H1 (cell line): ENCODE results near the gene RHBDD1. TPM values are rescaled to one million over a fixed set of nuclear protein-coding genes. Genes with fewer than 3 reads are reported as not detected.

Source experiments
- CTCF ChIA-PET: fragments of 300-600 bp; sonication (Branson Sonifier 250); formaldehyde crosslinking; loops from one replicate; lab custom pipeline; 2021; ENCODE audit not compliant: partially characterized antibody; lab: Charles Lee
- POLR2A ChIA-PET: fragments of 300-600 bp; sonication (Branson Sonifier 250); formaldehyde crosslinking; loops from one replicate; lab custom pipeline; 2021; ENCODE audit warnings: inconsistent platforms; ENCODE audit not compliant: partially characterized antibody; lab: Charles Lee
- DNase-seq, 2 experiments: peaks; one replicate each; pipeline versions ENCODE4 v3.0.0 to v3.0.0-alpha.2; 2010 to 2022; ENCODE audit warnings: low spot score in 2 of 2, low read depth in 1 of 2, mixed read lengths in 1 of 2
- FAIRE-seq: peaks from 2 replicates; lab custom pipeline; 2011; peaks lifted over from hg19 to GRCh38; lab: Jason Lieb, UNC
- H2AFZ ChIP-seq: 2 replicates; pipeline ENCODE4 v1.8.1; 2012; ENCODE audit warnings: low read length, inconsistent platforms
- H2AK5ac ChIP-seq: 2 replicates; pipeline ENCODE4 v1.6.1; 2013; ENCODE audit warnings: low read depth, low read length
- H2BK120ac ChIP-seq: replicated peaks from 2 replicates; pipeline ENCODE3; 2013; ENCODE audit warnings: low read depth, low read length, inconsistent platforms
- H2BK12ac ChIP-seq: 2 replicates; pipeline ENCODE4 v1.6.1; 2013; ENCODE audit warnings: low read depth, low read length
- H2BK15ac ChIP-seq: 2 replicates; pipeline ENCODE4 v1.6.1; 2013; ENCODE audit warnings: low read length
- H2BK20ac ChIP-seq: 2 replicates; pipeline ENCODE4 v1.6.1; 2013; ENCODE audit warnings: low read length
- H2BK5ac ChIP-seq: 2 replicates; pipeline ENCODE4 v1.6.1; 2013; ENCODE audit warnings: low read depth, low read length
- H3K14ac ChIP-seq: 2 replicates; pipeline ENCODE4 v1.6.1; 2013; ENCODE audit warnings: inconsistent platforms; ENCODE audit not compliant: insufficient read length
- H3K18ac ChIP-seq: 2 replicates; pipeline ENCODE4 v1.6.1; 2013; ENCODE audit warnings: low read length; ENCODE audit errors: extremely low read depth
- H3K23ac ChIP-seq: 2 replicates; pipeline ENCODE4 v1.6.1; 2013; ENCODE audit warnings: inconsistent platforms; ENCODE audit not compliant: insufficient read length
- H3K23me2 ChIP-seq: 2 replicates; pipeline ENCODE4 v1.6.1; 2013; ENCODE audit warnings: low read depth, low read length
- H3K27ac ChIP-seq: 2 replicates; pipeline ENCODE4 v1.6.1; 2011; ENCODE audit warnings: low read depth, low read length, inconsistent platforms
- H3K27me3 ChIP-seq, 4 experiments: replicated peaks in 1 of 4; 1 replicate in 1 of 4; 2 replicates in 3 of 4; pipeline versions ENCODE4 v1.6.1 to v1.8.1; 2011 to 2013; ENCODE audit warnings: low read length in 3 of 4, mild to moderate bottlenecking in 3 of 4, inconsistent platforms in 2 of 4, mixed read lengths in 2 of 4, moderate library complexity in 1 of 4; ENCODE audit not compliant: control insufficient read depth in 3 of 4, insufficient read depth in 3 of 4; ENCODE audit errors: extremely low read depth in 1 of 4
- H3K36me3 ChIP-seq, 4 experiments: 2 replicates each; pipeline versions ENCODE4 v1.6.1 to v1.8.1; 2011 to 2013; ENCODE audit warnings: mild to moderate bottlenecking in 4 of 4, low read length in 3 of 4, moderate library complexity in 2 of 4, control low read depth in 1 of 4, inconsistent platforms in 1 of 4; ENCODE audit not compliant: insufficient read depth in 4 of 4, control insufficient read depth in 2 of 4
- H3K4ac ChIP-seq: replicated peaks from 2 replicates; pipeline ENCODE3; 2013; ENCODE audit warnings: low read length, low read depth, mixed read lengths, inconsistent platforms; ENCODE audit not compliant: insufficient read length
- H3K4me1 ChIP-seq, 4 experiments: replicated peaks in 1 of 4; 1 replicate in 1 of 4; 2 replicates in 3 of 4; pipeline versions ENCODE4 v1.6.1 to v1.8.1; 2011 to 2013; ENCODE audit warnings: low read length in 3 of 4, inconsistent platforms in 2 of 4, mixed read lengths in 1 of 4; ENCODE audit not compliant: insufficient read depth in 4 of 4, control insufficient read depth in 3 of 4
- H3K4me2 ChIP-seq, 2 experiments: 2 replicates each; pipeline versions ENCODE4 v1.6.1 to v1.8.1; 2011 to 2013; ENCODE audit warnings: low read depth in 2 of 2, low read length in 2 of 2, control low read depth in 1 of 2, inconsistent platforms in 1 of 2, mild to moderate bottlenecking in 1 of 2; ENCODE audit not compliant: insufficient read depth in 1 of 2
- H3K4me3 ChIP-seq, 4 experiments: fragments of 200-600, 300-600 bp in 1 of 4; sonication (generic), shearing (Covaris generic), sonication (Bioruptor Twin) in 1 of 4; 2 replicates each; pipeline versions ENCODE4 v1.5.1 to v1.8.1; 2011 to 2016; ENCODE audit warnings: low read length in 4 of 4, low read depth in 3 of 4, control low read depth in 2 of 4, inconsistent platforms in 2 of 4, mild to moderate bottlenecking in 2 of 4, mixed read lengths in 1 of 4, moderate library complexity in 1 of 4; ENCODE audit not compliant: insufficient read depth in 2 of 4; ENCODE audit errors: extremely low read depth in 1 of 4
- H3K56ac ChIP-seq: replicated peaks from 2 replicates; pipeline ENCODE3; 2013; ENCODE audit warnings: low read depth, mild to moderate bottlenecking, mixed read lengths, low read length, inconsistent platforms; ENCODE audit not compliant: insufficient read length
- H3K79me1 ChIP-seq: 2 replicates; pipeline ENCODE4 v1.6.1; 2013; ENCODE audit warnings: low read depth, low read length, control low read depth
- H3K79me2 ChIP-seq, 2 experiments: 2 replicates each; pipeline versions ENCODE4 v1.6.1 to v1.8.1; 2012 to 2013; ENCODE audit warnings: low read length in 2 of 2, mild to moderate bottlenecking in 2 of 2, inconsistent platforms in 1 of 2; ENCODE audit not compliant: insufficient read depth in 2 of 2, control insufficient read depth in 1 of 2
- H3K9ac ChIP-seq, 4 experiments: replicated peaks in 1 of 4; 1 replicate in 1 of 4; 2 replicates in 3 of 4; pipeline versions ENCODE4 v1.6.1 to v1.8.1; 2011 to 2013; ENCODE audit warnings: low read depth in 3 of 4, low read length in 3 of 4, control low read depth in 2 of 4, mild to moderate bottlenecking in 2 of 4, moderate library complexity in 2 of 4, inconsistent platforms in 1 of 4; ENCODE audit errors: extremely low read depth in 1 of 4
- H3K9me3 ChIP-seq, 2 experiments: 2 replicates each; pipeline versions ENCODE4 v1.6.1 to v1.8.1; 2012 to 2013; ENCODE audit warnings: mild to moderate bottlenecking in 2 of 2, moderate library complexity in 2 of 2, control low read depth in 1 of 2, inconsistent platforms in 1 of 2, low read depth in 1 of 2, low read length in 1 of 2, mixed read lengths in 1 of 2; ENCODE audit not compliant: insufficient read depth in 2 of 2
- H4K20me1 ChIP-seq, 2 experiments: replicated peaks in 1 of 2; 2 replicates each; pipeline versions ENCODE3 to v1.8.1; 2011 to 2013; ENCODE audit warnings: inconsistent platforms in 2 of 2, low read length in 2 of 2, mild to moderate bottlenecking in 1 of 2; ENCODE audit not compliant: insufficient read depth in 2 of 2, control insufficient read depth in 1 of 2
- H4K5ac ChIP-seq: 2 replicates; pipeline ENCODE4 v1.6.1; 2013; ENCODE audit warnings: low read length, low read depth, mixed read lengths, inconsistent platforms; ENCODE audit not compliant: insufficient read length
- H4K8ac ChIP-seq: 2 replicates; pipeline ENCODE4 v1.8.0; 2013; ENCODE audit warnings: mild to moderate bottlenecking, moderate library complexity, low read length, inconsistent platforms; ENCODE audit not compliant: insufficient read depth; ENCODE audit errors: extremely low read depth
- H4K91ac ChIP-seq: replicated peaks from 2 replicates; pipeline ENCODE3; 2013; ENCODE audit warnings: low read length, mixed read lengths, inconsistent platforms; ENCODE audit not compliant: insufficient read length
- BACH1 ChIP-seq: IDR thresholded peaks from 2 replicates; pipeline ENCODE4 v1.6.1; 2012; ENCODE audit warnings: low read length, improper control_type of control experiment
- BCL11A ChIP-seq, 2 experiments: IDR thresholded peaks; one replicate each; pipeline ENCODE4 v1.6.1; 2011; ENCODE audit warnings: low read depth in 2 of 2, low read length in 2 of 2, mild to moderate bottlenecking in 2 of 2
- CBX5 ChIP-seq: fragments of 300-800, 300-1000 bp; sonication (generic); IDR thresholded peaks from 2 replicates; pipeline ENCODE4 v1.7.1; 2016; ENCODE audit warnings: antibody characterized with exemption, low read length, low read depth
- CEBPB ChIP-seq: IDR thresholded peaks from 2 replicates; pipeline ENCODE4 v1.6.1; 2012; ENCODE audit warnings: low read depth, low read length
- CREB1 ChIP-seq: IDR thresholded peaks from 2 replicates; pipeline ENCODE4 v1.6.1; 2012; ENCODE audit warnings: inconsistent platforms
- E2F6 ChIP-seq: IDR thresholded peaks from 2 replicates; pipeline ENCODE4 v1.6.1; 2012; ENCODE audit warnings: inconsistent platforms
- GTF2F1 ChIP-seq: IDR thresholded peaks from 2 replicates; pipeline ENCODE4 v1.6.1; 2012; ENCODE audit warnings: low read depth, low read length, improper control_type of control experiment, borderline replicate concordance
- KDM5A ChIP-seq: fragments of 200-600 bp; IDR thresholded peaks from 2 replicates; pipeline ENCODE4 v1.7.1; 2012; ENCODE audit warnings: mild to moderate bottlenecking, low read length, inconsistent platforms, mixed read lengths
- POU5F1 ChIP-seq: IDR thresholded peaks from 2 replicates; pipeline ENCODE4 v1.6.1; 2011; ENCODE audit warnings: low read depth, mild to moderate bottlenecking, low read length, moderate library complexity
- RAD21 ChIP-seq, 2 experiments: IDR thresholded peaks in 1 of 2; conservative IDR thresholded peaks in 1 of 2; 2 replicates each; pipeline ENCODE4 v1.6.1; 2011; ENCODE audit warnings: low read depth in 2 of 2, low read length in 2 of 2, improper control_type of control experiment in 1 of 2, inconsistent platforms in 1 of 2, mild to moderate bottlenecking in 1 of 2, moderate library complexity in 1 of 2
- RFX5 ChIP-seq: IDR thresholded peaks from 2 replicates; pipeline ENCODE4 v1.6.1; 2011; ENCODE audit warnings: low read depth, low read length, improper control_type of control experiment, borderline replicate concordance
- RNF2 ChIP-seq: fragments of 200-900, 300-1000 bp; sonication (generic); IDR thresholded peaks from 2 replicates; pipeline ENCODE4 v1.7.1; 2016; ENCODE audit warnings: borderline replicate concordance, low read depth, mild to moderate bottlenecking, antibody characterized with exemption, low read length; ENCODE audit not compliant: poor library complexity, severe bottlenecking; ENCODE audit errors: missing control alignments
- TAF1 ChIP-seq: IDR thresholded peaks from 2 replicates; pipeline ENCODE4 v1.6.1; 2011; ENCODE audit warnings: mild to moderate bottlenecking, low read depth, low read length
- TEAD4 ChIP-seq: IDR thresholded peaks from 2 replicates; pipeline ENCODE4 v1.6.1; 2012; ENCODE audit warnings: low read depth, low read length, inconsistent platforms, mixed read lengths
- WGBS, 2 experiments: shearing (Covaris generic) in 1 of 2; methylation state at CpG; one replicate each; pipeline versions ENCODE4 v1.1.6 to v1.1.7; 2013 to 2015; ENCODE audit warnings: low lambda C conversion rate in 2 of 2, mixed read lengths in 2 of 2, inconsistent platforms in 1 of 2, low coverage in 1 of 2, missing lambda C conversion rate in 1 of 2; ENCODE audit not compliant: insufficient replicate concordance in 2 of 2, insufficient coverage in 1 of 2, insufficient read length in 1 of 2; ENCODE audit errors: extremely low coverage in 1 of 2, missing lambda C conversion rate in 1 of 2; 5-methylcytosine and 5-hydroxymethylcytosine counted together
- polyA plus RNA-seq, 7 experiments: library from polyadenylated mRNA; depleted of rRNA in 3 of 7; stranded (reverse) in 5 of 7; unstranded in 2 of 7; fragments of >200 nt in 5 of 7; fragments of 200-250 nt in 2 of 7; gene quantifications; 1 replicate in 5 of 7; 2 replicates in 1 of 7; 4 replicates in 1 of 7; pipeline versions ENCODE4 v1.2.1 to v1.2.3, GENCODE V29; 2011 to 2013; ENCODE audit warnings: missing spikeins in 2 of 7, mixed read lengths in 2 of 7
- total RNA-seq: library from RNA; stranded (reverse); fragmentation: NEBNext Ultra II Directional; extraction: Animal tissue kit (Norgen Biotek cat#: 25700); gene quantifications from 2 replicates; pipeline ENCODE4 v1.2.1, GENCODE V29; 2021

The RHBDD1 gene
- total and polyA plus RNA-seq, 2 of the 8 experiments (the other 6 are each of a cell fraction or from before 2014, with no cell fraction given), result 10.5 to 23.1 TPM

DNA sequence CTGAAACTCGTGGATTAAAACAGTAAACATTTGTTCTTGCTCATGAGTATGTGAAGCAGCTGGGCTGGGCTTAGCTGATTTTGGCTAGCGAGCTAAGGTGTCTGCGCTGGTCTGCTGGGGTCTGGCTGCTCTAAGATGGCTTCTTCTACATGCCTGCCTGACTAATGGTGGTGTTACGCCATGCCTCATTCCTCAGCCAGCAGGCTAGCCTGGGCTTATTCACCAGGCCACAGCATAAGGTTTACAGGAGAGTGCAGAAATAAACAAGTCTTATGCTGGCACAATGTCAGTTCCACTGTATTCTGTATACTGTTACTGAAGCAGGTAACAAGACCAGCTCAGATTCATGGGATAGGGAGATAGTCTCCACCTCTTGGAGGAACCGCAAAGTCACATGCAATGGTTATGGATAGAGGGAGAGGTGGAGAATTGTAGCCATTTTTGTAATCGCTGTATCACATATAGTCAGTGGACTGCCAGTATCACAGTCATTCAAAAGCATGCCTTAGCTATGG lies 80.0 kb downstream of the RHBDD1 start:
- no peak overlapping the region for H2AFZ ChIP-seq
- H3K36me3 ChIP-seq, result no peaks in the 10 kb centered on the region
- no peaks in the 10 kb centered on the region for H3K79me2 ChIP-seq
- H2BK5ac ChIP-seq, result no peak overlapping the region
- H3K56ac ChIP-seq, result no peak overlapping the region
- H3K9me3 ChIP-seq, result no peaks in the 10 kb centered on the region
- no peak overlapping the region for H2BK120ac ChIP-seq
- H3K79me1 ChIP-seq, result no peaks in the 10 kb centered on the region
- H3K18ac ChIP-seq, result no peak overlapping the region
- no peak overlapping the region for H3K4ac ChIP-seq
- no peak for DNase-seq
- H3K23ac ChIP-seq, result no peak overlapping the region
- H2BK12ac ChIP-seq, result no peak overlapping the region
- CTCF ChIA-PET, result no interaction called here
- H3K4me3 ChIP-seq, result no peak overlapping the region
- H2BK15ac ChIP-seq, result no peak overlapping the region
- no peak overlapping the region for H3K9ac ChIP-seq
- POLR2A ChIA-PET, result no interaction called here
- no peaks in the 10 kb centered on the region for H3K27me3 ChIP-seq
- no peak overlapping the region for H2BK20ac ChIP-seq
- 94% methylated on average over 6 of the region's 6 CpGs; no CpG with 5 or more reads in 1 of the 2 experiments for WGBS, 2 experiments
- H4K91ac ChIP-seq, result no peak overlapping the region
- no peak overlapping the region for H3K27ac ChIP-seq
- no peaks in the 10 kb centered on the region for H4K20me1 ChIP-seq
- H4K8ac ChIP-seq, result no peak overlapping the region
- H3K4me2 ChIP-seq, result no peak overlapping the region
- H4K5ac ChIP-seq, result no peak overlapping the region
- no peak for FAIRE-seq
- no peaks in the 10 kb centered on the region for H3K23me2 ChIP-seq
- no peaks in the 10 kb centered on the region for H3K4me1 ChIP-seq
- H2AK5ac ChIP-seq, result no peak overlapping the region
- H3K14ac ChIP-seq, result no peak overlapping the region
- TF ChIP-seq CREB1 (no peak), TEAD4 (no peak), RFX5 (no peak), BCL11A (IDR thresholded peaks at IDR 0.05; ENCODE audit: low read depth in 2 of 2, low read length in 2 of 2) (no peak), GTF2F1 (no peak), BACH1 (no peak), CEBPB (no peak), CBX5 (no peak), POU5F1 (no peak), TAF1 (no peak), RAD21 (IDR thresholded peaks at IDR 0.05 in 1 of 2, conservative IDR thresholded peaks at IDR 0.05 in 1 of 2; ENCODE audit: low read depth in 2 of 2, low read length in 2 of 2) (no peak), E2F6 (no peak), KDM5A (no peak), RNF2 (no peak)
